Measurements from ENCODE around the gene GPR3. TPM values are rescaled to one million over a fixed set of nuclear protein-coding genes. Genes with fewer than 3 reads are reported as not detected.

Gene GPR3
- total RNA-seq, 1 experiment from 2014 or later = 0.98 TPM

GRCh38 chr1:27364696-27365371 lies 27.6 kb upstream of the GPR3 start:
- H3K4me3 ChIP-seq = peak overlapping the region; percentile 70; the same call in 1 of the 2 replicates
- no peak overlapping the region for H2AFZ ChIP-seq
- intact Hi-C loops (cut with micrococcal nuclease; ENCODE audit: unreplicated experiment) = loop anchor here (5.0 kb wide), 1 partner anchor 43 kb away; the partner anchor contains the start of gene TMEM222
- H3K79me2 ChIP-seq (ENCODE audit: low read depth) = no peaks in the 10 kb centered on the region
- no peaks in the 10 kb centered on the region for H3K36me3 ChIP-seq (ENCODE audit: low read depth)
- H3K4me2 ChIP-seq = peak overlapping the region; percentile 80
- TSS peak; percentile 45 for BruUV-seq (replicated peaks)
- H3K4me1 ChIP-seq (replicated peaks; ENCODE audit: insufficient read depth) = peaks cover 9% of the 10 kb centered on the region; the same call in 1 of the 2 replicates
- H3K27me3 ChIP-seq (ENCODE audit: insufficient read depth, low read depth) = no peaks in the 10 kb centered on the region
- H3K9me2 ChIP-seq (ENCODE audit: insufficient read depth) = no peaks in the 10 kb centered on the region
- H3K27ac ChIP-seq = no peak overlapping the region
- TF ChIP-seq, protein P1, sequence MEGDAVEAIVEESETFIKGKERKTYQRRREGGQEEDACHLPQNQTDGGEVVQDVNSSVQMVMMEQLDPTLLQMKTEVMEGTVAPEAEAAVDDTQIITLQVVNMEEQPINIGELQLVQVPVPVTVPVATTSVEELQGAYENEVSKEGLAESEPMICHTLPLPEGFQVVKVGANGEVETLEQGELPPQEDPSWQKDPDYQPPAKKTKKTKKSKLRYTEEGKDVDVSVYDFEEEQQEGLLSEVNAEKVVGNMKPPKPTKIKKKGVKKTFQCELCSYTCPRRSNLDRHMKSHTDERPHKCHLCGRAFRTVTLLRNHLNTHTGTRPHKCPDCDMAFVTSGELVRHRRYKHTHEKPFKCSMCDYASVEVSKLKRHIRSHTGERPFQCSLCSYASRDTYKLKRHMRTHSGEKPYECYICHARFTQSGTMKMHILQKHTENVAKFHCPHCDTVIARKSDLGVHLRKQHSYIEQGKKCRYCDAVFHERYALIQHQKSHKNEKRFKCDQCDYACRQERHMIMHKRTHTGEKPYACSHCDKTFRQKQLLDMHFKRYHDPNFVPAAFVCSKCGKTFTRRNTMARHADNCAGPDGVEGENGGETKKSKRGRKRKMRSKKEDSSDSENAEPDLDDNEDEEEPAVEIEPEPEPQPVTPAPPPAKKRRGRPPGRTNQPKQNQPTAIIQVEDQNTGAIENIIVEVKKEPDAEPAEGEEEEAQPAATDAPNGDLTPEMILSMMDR (conservative IDR thresholded peaks at IDR 0.05) = no peak
- no peak for TF ChIP-seq EZH2 (IDR thresholded peaks at IDR 0.05; ENCODE audit: low read depth)
- no peaks in the 10 kb centered on the region for H4K20me1 ChIP-seq (ENCODE audit: insufficient read depth)
- POLR2A ChIA-PET (ENCODE audit: unreplicated experiment) = interaction anchor here (0.8 to 1.0 kb wide), 3 partner anchors 18 to 276 kb away, joined by 4 to 24 read pairs (median 4); no protein-coding TSS in a partner anchor
- H3K9me3 ChIP-seq (ENCODE audit: insufficient read depth, low read depth) = no peaks in the 10 kb centered on the region
- CTCF ChIA-PET = interaction anchor here (0.5 to 0.8 kb wide), 3 partner anchors 82 to 493 kb away, joined by 3 to 6 read pairs (median 5); no protein-coding TSS in a partner anchor
- no peaks in the 10 kb centered on the region for H3F3A ChIP-seq (ENCODE audit: insufficient read depth, low read depth)
- no peak for DNase-seq

DNA sequence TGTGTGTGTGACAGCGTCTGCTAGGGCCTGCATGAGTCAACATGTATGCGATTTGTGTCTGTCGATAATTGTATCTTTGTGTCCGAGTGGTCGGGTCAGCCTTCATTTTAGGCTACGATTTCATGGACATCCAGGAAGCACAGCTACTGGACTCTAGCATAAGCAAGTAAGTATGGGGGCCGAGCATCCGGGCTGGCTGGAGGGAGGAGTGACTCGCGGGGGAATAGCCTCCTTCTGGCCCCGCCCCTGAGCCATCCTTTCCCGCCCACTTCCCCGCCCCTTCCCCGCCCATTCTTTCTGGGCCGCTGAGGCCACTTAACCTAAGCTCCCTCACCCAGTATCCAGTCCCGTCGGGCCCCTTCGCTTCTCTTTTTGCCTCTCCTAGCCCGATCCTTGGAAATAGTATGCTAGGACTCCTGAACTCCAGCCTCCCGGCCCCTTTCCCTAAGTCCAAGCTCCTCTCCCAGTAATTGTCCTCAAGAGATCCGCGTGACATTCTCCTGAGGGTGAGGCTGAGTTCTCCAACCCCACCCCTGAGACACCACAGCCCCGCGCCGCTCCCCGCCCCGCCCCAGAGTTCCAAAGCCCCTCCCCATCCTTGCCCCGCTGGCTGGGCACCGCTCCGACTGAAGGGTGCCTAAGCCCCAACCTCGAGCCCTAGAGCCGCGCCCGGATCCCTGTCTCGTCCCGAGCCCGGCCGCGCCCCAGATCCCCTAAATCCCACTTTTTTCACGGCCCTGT lies 26.9 kb upstream of the GPR3 start:
- TF ChIP-seq EZH2 (IDR thresholded peaks at IDR 0.05; ENCODE audit: low read depth) = no peak
- TF ChIP-seq, protein P1 (conservative IDR thresholded peaks at IDR 0.05) = no peak
- intact Hi-C loops (cut with micrococcal nuclease; ENCODE audit: unreplicated experiment) = loop anchor here (1.0 to 5.0 kb wide), 3 partner anchors 17 to 43 kb away; partner anchors contain the start of genes CD164L2 and TMEM222
- BruUV-seq (replicated peaks) = no TSS peak
- Histone ChIP-seq H3K79me2 (ENCODE audit: low read depth) (no peaks in the 10 kb centered on the region), H3K9me3 (ENCODE audit: insufficient read depth, low read depth) (no peaks in the 10 kb centered on the region), H3K4me2 (peak overlapping the region; percentile 80), H3K9me2 (ENCODE audit: insufficient read depth) (no peaks in the 10 kb centered on the region), H4K20me1 (ENCODE audit: insufficient read depth) (no peaks in the 10 kb centered on the region), H3K27ac (no peak overlapping the region), H3F3A (ENCODE audit: insufficient read depth, low read depth) (no peaks in the 10 kb centered on the region), H3K27me3 (ENCODE audit: insufficient read depth, low read depth) (no peaks in the 10 kb centered on the region), H3K4me1 (replicated peaks; ENCODE audit: insufficient read depth) (peaks cover 9% of the 10 kb centered on the region; the same call in 1 of the 2 replicates), H2AFZ (peak overlapping the region; percentile 79), H3K4me3 (peak overlapping the region; percentile 70), H3K36me3 (ENCODE audit: low read depth) (no peaks in the 10 kb centered on the region)
- ChIA-PET CTCF (interaction anchor here (0.5 to 1.0 kb wide), 7 partner anchors 17 to 834 kb away, joined by 3 to 8 read pairs (median 5); partner anchors contain the start of gene CD164L2), POLR2A (ENCODE audit: unreplicated experiment) (interaction anchor here (0.5 to 1.0 kb wide), 5 partner anchors 19 to 723 kb away, joined by 4 to 24 read pairs (median 4); partner anchors contain the start of gene EYA3)
- DNase-seq = peak; percentile 51 to 80

- no peak overlapping the region for H3K27ac ChIP-seq
- no TSS peak for BruUV-seq (replicated peaks)
- no peaks in the 10 kb centered on the region for H3K27me3 ChIP-seq (ENCODE audit: insufficient read depth, low read depth)
- CTCF ChIA-PET = interaction anchor here (0.6 to 1.1 kb wide), 7 partner anchors 12 to 835 kb away, joined by 3 to 8 read pairs (median 5); partner anchors contain the start of gene CD164L2
- peak overlapping the region; percentile 70 for H3K4me3 ChIP-seq
- H4K20me1 ChIP-seq (ENCODE audit: insufficient read depth) = no peaks in the 10 kb centered on the region
- peak overlapping the region; percentile 80 for H3K4me2 ChIP-seq
- H3K79me2 ChIP-seq (ENCODE audit: low read depth) = no peaks in the 10 kb centered on the region
- H2AFZ ChIP-seq = peak overlapping the region; percentile 79
- no peaks in the 10 kb centered on the region for H3K9me3 ChIP-seq (ENCODE audit: insufficient read depth, low read depth)
- peaks cover 9% of the 10 kb centered on the region; the same call in 1 of the 2 replicates for H3K4me1 ChIP-seq (replicated peaks; ENCODE audit: insufficient read depth)
- no peaks in the 10 kb centered on the region for H3K36me3 ChIP-seq (ENCODE audit: low read depth)
- POLR2A ChIA-PET (ENCODE audit: unreplicated experiment) = interaction anchor here (0.5 to 1.0 kb wide), 5 partner anchors 19 to 723 kb away, joined by 4 to 24 read pairs (median 4); partner anchors contain the start of genes EYA3 and SYTL1
- DNase-seq = peak in 1 of 2 experiments; percentile 81
- H3F3A ChIP-seq (ENCODE audit: insufficient read depth, low read depth) = no peaks in the 10 kb centered on the region
- TF ChIP-seq EZH2 (IDR thresholded peaks at IDR 0.05; ENCODE audit: low read depth) = no peak
- TF ChIP-seq, protein P1 (conservative IDR thresholded peaks at IDR 0.05) = no peak
- no peaks in the 10 kb centered on the region for H3K9me2 ChIP-seq (ENCODE audit: insufficient read depth)
- intact Hi-C loops (cut with micrococcal nuclease; ENCODE audit: unreplicated experiment) = loop anchor here (1.0 to 5.0 kb wide), 3 partner anchors 17 to 44 kb away; partner anchors contain the start of genes CD164L2 and TMEM222
Observed at GRCh38 chr1:27366113-27366410, 26.4 kb upstream of the GPR3 start.
